Measurements from ENCODE around the gene COG2. TPM values are rescaled to one million over a fixed set of nuclear protein-coding genes. Genes with fewer than 3 reads are reported as not detected.

COG2 gene
- total and polyA plus RNA-seq, 2 of the 13 experiments (the other 11 are each of a cell fraction or from before 2014, with no cell fraction given) = 16.8 to 36.3 TPM

- TF ChIP-seq HNF1A (IDR thresholded peaks at IDR 0.05; ENCODE audit: low read depth) (no peak; the same call in 1 of the 2 replicates), HNF1A (CRISPR knock-in tag; IDR thresholded peaks at IDR 0.05; ENCODE audit: borderline replicate concordance) (peak; percentile 68; the same call in 1 of the 2 replicates), FOXJ3 (CRISPR knock-in tag; IDR thresholded peaks at IDR 0.05; ENCODE audit: borderline replicate concordance) (peak; percentile 71; the same call in 1 of the 2 replicates), HOXA5 (CRISPR knock-in tag; IDR thresholded peaks at IDR 0.05) (no peak), ZBTB37 (CRISPR knock-in tag; IDR thresholded peaks at IDR 0.05) (peak; percentile 24; the same call in 1 of the 2 replicates), U2AF1 (optimal IDR thresholded peaks at IDR 0.05; ENCODE audit: low read depth, low read length) (no peak), NFE2L1 (CRISPR knock-in tag; IDR thresholded peaks at IDR 0.05; ENCODE audit: borderline replicate concordance) (no peak), CREB1 (IDR thresholded peaks at IDR 0.05) (no peak), CREB1 (CRISPR knock-in tag; IDR thresholded peaks at IDR 0.05) (0 out of 2 replicates have a peak, but pooled peaks have one; percentile 30), BCLAF1 (IDR thresholded peaks at IDR 0.05) (no peak), ZFAT (CRISPR knock-in tag; conservative IDR thresholded peaks at IDR 0.05) (no peak), FOXP1 (IDR thresholded peaks at IDR 0.05) (no peak), FOXP1 (CRISPR knock-in tag; IDR thresholded peaks at IDR 0.05) (peak; percentile 64), ISX (CRISPR knock-in tag; conservative IDR thresholded peaks at IDR 0.05) (no peak), DPF2 (CRISPR knock-in tag; IDR thresholded peaks at IDR 0.05; ENCODE audit: borderline replicate concordance, low read depth) (0 out of 2 replicates have a peak, but pooled peaks have one; percentile 35), ZNF33B (CRISPR knock-in tag; IDR thresholded peaks at IDR 0.05) (no peak), ZNF121 (CRISPR knock-in tag; IDR thresholded peaks at IDR 0.05) (no peak), KDM2A (CRISPR knock-in tag; IDR thresholded peaks at IDR 0.05; ENCODE audit: borderline replicate concordance, low read depth) (no peak), ZNF275 (CRISPR knock-in tag; IDR thresholded peaks at IDR 0.05; ENCODE audit: borderline replicate concordance) (no peak), TOE1 (CRISPR knock-in tag; IDR thresholded peaks at IDR 0.05) (no peak)
Measured at GRCh38 chr1:230725256-230726012, 83.2 kb downstream of the COG2 start (continued).
